Measurements from ENCODE around the gene PARD6A. TPM values are rescaled to one million over a fixed set of nuclear protein-coding genes. Genes with fewer than 3 reads are reported as not detected.

PARD6A gene
- total RNA-seq, 1 experiment from 2014 or later, result 10.8 TPM

- H3K9me3 Mint-ChIP-seq, result no peaks in the 10 kb centered on the region
- TF ChIP-seq CTCF (conservative IDR thresholded peaks at IDR 0.05), result peak; percentile 78
- H3K9me3 ChIP-seq (ENCODE audit: control insufficient read depth, low read depth, low read length), result no peaks in the 10 kb centered on the region
- no peak overlapping the region for H3K4ac ChIP-seq (ENCODE audit: low read depth, low read length)
- H3K27ac Mint-ChIP-seq, result no peak overlapping the region
- peaks cover 4% of the 10 kb centered on the region for H3K27me3 Mint-ChIP-seq (ENCODE audit: low read depth)
- H3K27me3 ChIP-seq (ENCODE audit: insufficient read depth, low read length), result no peaks in the 10 kb centered on the region
- H3K23me2 ChIP-seq (ENCODE audit: insufficient read length, low read depth, low read length, poor library complexity, severe bottlenecking), result peaks cover 3% of the 10 kb centered on the region
- no peak overlapping the region for H3K18ac ChIP-seq (ENCODE audit: insufficient read length, low read depth, low read length)
- no peak overlapping the region for H3K14ac ChIP-seq (ENCODE audit: insufficient read depth, low read length)
- H3K23ac ChIP-seq (ENCODE audit: insufficient read length, low read depth, low read length), result no peak overlapping the region
- no peak overlapping the region for H4K8ac ChIP-seq (replicated peaks; ENCODE audit: insufficient read length, low read depth, low read length)
- no peak overlapping the region for H3T11ph ChIP-seq (ENCODE audit: low read length)
- no peak overlapping the region for H2BK20ac ChIP-seq (ENCODE audit: low read depth, low read length, poor library complexity, severe bottlenecking)
- H3K79me1 ChIP-seq (ENCODE audit: insufficient read depth, low read depth, low read length, poor library complexity, severe bottlenecking), result no peaks in the 10 kb centered on the region
- no peak overlapping the region for H4K5ac ChIP-seq (ENCODE audit: insufficient read length, low read depth, low read length)
- H3K36me3 Mint-ChIP-seq (ENCODE audit: insufficient read depth in 1 of 3, low read depth in 3 of 3), result peaks cover 2 to 8% (median 3%) of the 10 kb centered on the region in 3 experiments; a peak in 5 of 7 replicates
- H2AFZ ChIP-seq (ENCODE audit: low read length), result no peak overlapping the region
- H3K4me2 ChIP-seq (ENCODE audit: insufficient read depth, insufficient read length, low read length), result no peak overlapping the region
- no peak overlapping the region for H2AK5ac ChIP-seq (ENCODE audit: insufficient read length, low read length)
- no peaks in the 10 kb centered on the region for H3K4me1 ChIP-seq (ENCODE audit: insufficient read depth, low read length)
- no peak overlapping the region for H2BK5ac ChIP-seq (ENCODE audit: insufficient read length, low read length)
- H4K91ac ChIP-seq (ENCODE audit: insufficient read length, low read depth, low read length), result no peak overlapping the region
- no peaks in the 10 kb centered on the region for H3K79me2 ChIP-seq (ENCODE audit: insufficient read depth, low read length)
- no peak overlapping the region; a peak in 1 of 5 replicates for H3K4me3 Mint-ChIP-seq
- H2BK120ac ChIP-seq (ENCODE audit: low read depth, low read length, poor library complexity, severe bottlenecking), result no peak overlapping the region
- no peak overlapping the region for H3K56ac ChIP-seq (ENCODE audit: insufficient read length, low read depth, low read length)
- no peak overlapping the region for H2BK12ac ChIP-seq (ENCODE audit: insufficient read length, low read depth, low read length)
- no peak overlapping the region for H2BK15ac ChIP-seq (ENCODE audit: low read depth, low read length)
- H3K27ac ChIP-seq (ENCODE audit: insufficient read length, low read depth, low read length), result no peak overlapping the region
- H3K9ac ChIP-seq (ENCODE audit: extremely low read depth, insufficient read length, low read length), result no peak overlapping the region
- H3K4me1 Mint-ChIP-seq, result peaks cover 8 to 18% of the 10 kb centered on the region in 2 experiments; a peak in 3 of 4 replicates
- peak; percentile 93 for DNase-seq
- no peaks in the 10 kb centered on the region for H4K20me1 ChIP-seq (ENCODE audit: control insufficient read depth, insufficient read depth, insufficient read length)
- no CpG with 5 or more reads among the region's 18 CpGs for WGBS (ENCODE audit: extremely low coverage, insufficient read length, low lambda C conversion rate)
These were observed 7.2 kb downstream of the PARD6A start for GRCh38 chr16:67667817-67668494.
